Cardiac muscle cell (in vitro differentiated cells and primary cell): ENCODE data around the gene SLIT2. TPM values are rescaled to one million over a fixed set of nuclear protein-coding genes. Genes with fewer than 3 reads are reported as not detected.

Source experiments
- DNase-seq, 2 donors: peaks; one replicate each; pipeline versions ENCODE4 v3.0.0 to v3.0.0-alpha.2; 2010 to 2017; ENCODE audit warnings: low read depth in 1 of 2, low spot score in 1 of 2
- H3K27ac ChIP-seq: fragments of 200-600 bp; sonication (generic); 2 replicates; pipeline ENCODE4 v1.5.1; 2016
- H3K27me3 ChIP-seq: fragments of 200-600 bp; sonication (generic); 2 replicates; pipeline ENCODE4 v1.6.0; 2016; ENCODE audit warnings: control low read depth
- H3K36me3 ChIP-seq: fragments of 200-600 bp; sonication (generic); 2 replicates; pipeline ENCODE4 v1.5.1; 2016; ENCODE audit warnings: control low read depth
- H3K4me1 ChIP-seq: fragments of 200-600 bp; sonication (generic); 2 replicates; pipeline ENCODE4 v1.8.1; 2017; ENCODE audit warnings: low read depth, mild to moderate bottlenecking, mixed run types
- H3K4me3 ChIP-seq: fragments of 200-600 bp; sonication (generic); 2 replicates; pipeline ENCODE4 v1.5.1; 2016; ENCODE audit warnings: mild to moderate bottlenecking
- H3K9me3 ChIP-seq: fragments of 200-600 bp; sonication (generic); 2 replicates; pipeline ENCODE4 v1.5.1; 2017; ENCODE audit warnings: low read depth, mild to moderate bottlenecking, control low read depth
- polyA plus RNA-seq: library from polyadenylated mRNA; unstranded; fragments of >200 nt; fragmentation: Nextera tagmentation; extraction: Ambion mirVana; gene quantifications from 2 replicates; pipeline ENCODE4 v1.2.1, GENCODE V29; 2016
- total RNA-seq: library from RNA; depleted of rRNA; stranded (reverse); fragments of >200 nt; gene quantifications from 2 replicates; pipeline ENCODE4 v1.2.3, GENCODE V29; 2016
- TF ChIP-seq, protein P1 (sequence below): IDR thresholded peaks from 2 replicates; pipeline ENCODE4 v1.5.1; 2012; ENCODE audit warnings: low read depth, mild to moderate bottlenecking, low read length

SLIT2 gene
- total and polyA plus RNA-seq, 2 experiments from 2014 or later, result 49.9 to 59.8 TPM

DNA sequence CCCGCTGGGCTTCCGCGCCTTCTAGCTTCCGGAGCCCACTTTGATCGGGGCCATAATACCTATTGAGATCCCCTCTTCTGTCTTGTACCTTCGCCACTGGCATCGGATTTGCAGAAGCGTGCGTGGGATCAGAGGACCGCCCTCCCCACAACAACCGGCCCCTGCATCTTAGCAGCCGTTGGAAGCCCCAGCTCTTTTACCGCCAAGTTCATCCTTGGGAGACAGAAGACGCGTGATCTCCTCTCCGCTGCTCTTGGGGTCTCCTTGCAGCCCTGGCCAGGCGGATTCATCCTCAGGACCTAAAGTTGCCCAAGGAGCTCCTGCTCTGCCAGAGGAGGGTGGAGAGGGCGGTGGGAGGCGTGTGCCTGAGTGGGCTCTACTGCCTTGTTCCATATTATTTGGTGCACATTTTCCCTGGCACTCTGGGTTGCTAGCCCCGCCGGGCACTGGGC lies 1.6 kb downstream of the SLIT2 start:
- H3K36me3 ChIP-seq, result peaks cover 4% of the 10 kb centered on the region
- no peaks in the 10 kb centered on the region for H3K9me3 ChIP-seq
- H3K27me3 ChIP-seq, result no peaks in the 10 kb centered on the region
- TF ChIP-seq, protein P1, sequence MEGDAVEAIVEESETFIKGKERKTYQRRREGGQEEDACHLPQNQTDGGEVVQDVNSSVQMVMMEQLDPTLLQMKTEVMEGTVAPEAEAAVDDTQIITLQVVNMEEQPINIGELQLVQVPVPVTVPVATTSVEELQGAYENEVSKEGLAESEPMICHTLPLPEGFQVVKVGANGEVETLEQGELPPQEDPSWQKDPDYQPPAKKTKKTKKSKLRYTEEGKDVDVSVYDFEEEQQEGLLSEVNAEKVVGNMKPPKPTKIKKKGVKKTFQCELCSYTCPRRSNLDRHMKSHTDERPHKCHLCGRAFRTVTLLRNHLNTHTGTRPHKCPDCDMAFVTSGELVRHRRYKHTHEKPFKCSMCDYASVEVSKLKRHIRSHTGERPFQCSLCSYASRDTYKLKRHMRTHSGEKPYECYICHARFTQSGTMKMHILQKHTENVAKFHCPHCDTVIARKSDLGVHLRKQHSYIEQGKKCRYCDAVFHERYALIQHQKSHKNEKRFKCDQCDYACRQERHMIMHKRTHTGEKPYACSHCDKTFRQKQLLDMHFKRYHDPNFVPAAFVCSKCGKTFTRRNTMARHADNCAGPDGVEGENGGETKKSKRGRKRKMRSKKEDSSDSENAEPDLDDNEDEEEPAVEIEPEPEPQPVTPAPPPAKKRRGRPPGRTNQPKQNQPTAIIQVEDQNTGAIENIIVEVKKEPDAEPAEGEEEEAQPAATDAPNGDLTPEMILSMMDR, result no peak
- no peak overlapping the region for H3K27ac ChIP-seq
- peaks cover 42% of the 10 kb centered on the region for H3K4me1 ChIP-seq
- peak; percentile 17 to 27 for DNase-seq
- H3K4me3 ChIP-seq, result peak overlapping the region; percentile 84

DNA sequence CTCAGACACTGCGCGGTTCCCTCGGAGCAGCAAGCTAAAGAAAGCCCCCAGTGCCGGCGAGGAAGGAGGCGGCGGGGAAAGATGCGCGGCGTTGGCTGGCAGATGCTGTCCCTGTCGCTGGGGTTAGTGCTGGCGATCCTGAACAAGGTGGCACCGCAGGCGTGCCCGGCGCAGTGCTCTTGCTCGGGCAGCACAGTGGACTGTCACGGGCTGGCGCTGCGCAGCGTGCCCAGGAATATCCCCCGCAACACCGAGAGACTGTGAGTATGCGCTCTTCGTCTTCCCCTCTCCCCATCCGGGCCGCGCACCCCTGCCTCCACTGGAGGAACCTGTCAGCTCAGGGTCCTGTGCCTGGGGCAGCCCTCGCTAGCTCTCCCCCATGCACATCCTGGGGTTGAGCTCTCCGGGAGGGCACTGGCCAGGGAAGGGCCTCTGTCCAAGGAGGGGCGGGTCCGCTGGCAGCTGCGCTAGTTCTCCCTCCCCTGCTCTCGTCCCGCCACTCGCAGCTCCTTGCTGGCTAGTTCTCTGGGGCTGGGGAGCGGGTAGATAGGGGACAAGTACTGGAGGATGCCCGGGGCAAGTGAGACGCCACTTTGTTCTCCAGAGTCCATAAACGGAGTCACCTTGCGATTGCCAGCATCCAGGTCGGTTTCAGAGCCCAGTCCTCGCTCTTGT lies 2.2 kb downstream of the SLIT2 start:
- H3K27me3 ChIP-seq, result no peaks in the 10 kb centered on the region
- DNase-seq, result peak; percentile 48 to 60
- H3K4me3 ChIP-seq, result peak overlapping the region; percentile 84
- peaks cover 42% of the 10 kb centered on the region for H3K4me1 ChIP-seq
- H3K36me3 ChIP-seq, result peaks cover 6% of the 10 kb centered on the region
- TF ChIP-seq, protein P1, result no peak
- H3K9me3 ChIP-seq, result no peaks in the 10 kb centered on the region
- no peak overlapping the region for H3K27ac ChIP-seq

DNA sequence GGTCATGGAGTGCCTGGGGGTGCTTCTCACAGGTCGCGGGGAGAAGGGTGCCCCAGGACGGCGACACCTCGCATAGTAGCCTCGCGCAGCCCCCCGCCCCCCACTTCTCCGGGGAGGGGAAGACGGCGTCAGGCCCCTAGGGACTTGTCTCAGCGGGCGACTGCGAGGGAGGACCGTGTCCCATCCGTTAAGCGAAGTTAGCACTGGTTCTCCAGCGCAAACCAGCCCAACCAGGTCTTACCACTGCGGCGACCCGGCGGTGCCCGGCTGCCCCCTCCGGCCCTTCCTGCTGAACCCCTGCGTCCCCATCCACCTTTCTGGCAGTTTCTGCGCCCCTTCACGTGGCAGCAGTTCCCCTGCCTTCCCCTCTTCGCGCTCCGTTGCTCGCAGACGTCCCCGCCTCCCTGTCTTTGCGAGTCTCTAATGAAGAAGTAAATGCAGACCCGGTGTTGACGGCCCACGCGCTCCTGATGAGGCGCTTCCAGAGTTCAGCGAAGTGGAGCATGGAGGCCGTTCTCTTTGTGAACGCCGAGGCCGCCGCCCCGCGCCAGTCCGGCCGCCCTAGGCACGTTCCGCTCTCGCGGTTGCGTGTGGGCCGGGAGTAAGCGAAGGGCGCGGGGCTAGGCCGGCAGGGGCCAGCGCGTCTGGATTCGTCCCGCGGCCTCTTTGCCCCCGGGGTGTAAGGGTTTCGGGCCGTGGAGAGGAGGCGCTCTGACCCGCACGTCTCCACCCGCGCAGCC lies 3.0 kb downstream of the SLIT2 start:
- Histone ChIP-seq H3K4me1 (peaks cover 39% of the 10 kb centered on the region), H3K27me3 (no peaks in the 10 kb centered on the region), H3K4me3 (peak overlapping the region; percentile 84), H3K36me3 (peaks cover 6% of the 10 kb centered on the region), H3K27ac (peak overlapping the region; percentile 18), H3K9me3 (no peaks in the 10 kb centered on the region)
- TF ChIP-seq, protein P1, result no peak
- peak; percentile 67 to 75 for DNase-seq

DNA sequence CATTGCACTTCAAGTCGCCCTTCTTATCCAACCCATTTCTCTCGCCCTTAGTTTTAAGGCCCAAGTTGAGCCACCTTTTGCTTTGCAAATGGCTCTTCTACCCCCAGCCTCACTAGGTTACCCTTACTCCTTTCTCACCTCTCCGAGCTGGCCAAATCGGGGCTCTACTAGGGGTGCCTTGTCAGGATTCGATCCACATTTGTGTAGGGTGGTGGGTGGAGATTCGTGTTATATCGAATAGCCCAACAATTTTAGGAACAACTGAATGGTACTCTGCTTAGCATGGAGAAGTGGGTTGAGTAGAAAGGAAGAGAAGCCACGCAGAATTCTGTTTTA lies 3.5 kb downstream of the SLIT2 start:
- H3K4me3 ChIP-seq, result peak overlapping the region; percentile 84
- peaks cover 34% of the 10 kb centered on the region for H3K4me1 ChIP-seq
- no peaks in the 10 kb centered on the region for H3K27me3 ChIP-seq
- DNase-seq, result no peak
- H3K27ac ChIP-seq, result peak overlapping the region; percentile 18
- H3K9me3 ChIP-seq, result no peaks in the 10 kb centered on the region
- peaks cover 6% of the 10 kb centered on the region for H3K36me3 ChIP-seq
- TF ChIP-seq, protein P1, result no peak

DNA sequence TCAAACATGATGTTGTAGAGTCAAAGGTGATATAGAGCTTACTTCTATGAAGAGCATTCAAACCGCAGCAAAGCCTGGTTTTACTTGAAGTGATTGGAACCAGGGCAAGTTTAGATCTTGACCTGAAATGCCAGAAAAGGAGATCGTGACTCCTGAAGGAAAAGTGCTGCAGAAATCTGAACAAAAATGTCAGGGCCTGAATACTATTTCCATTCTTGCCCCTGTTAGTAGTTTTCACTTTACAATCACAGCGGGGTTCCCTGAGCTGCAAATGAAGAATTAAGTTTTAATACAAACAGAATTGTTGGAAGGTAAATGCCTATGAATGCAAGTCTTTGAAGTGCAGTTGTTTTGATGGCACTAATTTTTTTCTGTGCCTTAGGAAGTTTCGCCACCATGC lies 4.1 kb downstream of the SLIT2 start:
- TF ChIP-seq, protein P1, result no peak
- peak overlapping the region; percentile 84 for H3K4me3 ChIP-seq

More for the DNA sequence above, 4.1 kb downstream of the SLIT2 start:
- peaks cover 28% of the 10 kb centered on the region for H3K4me1 ChIP-seq
- no peaks in the 10 kb centered on the region for H3K27me3 ChIP-seq
- no peak for DNase-seq
- peaks cover 6% of the 10 kb centered on the region for H3K36me3 ChIP-seq
- no peak overlapping the region for H3K27ac ChIP-seq
- no peaks in the 10 kb centered on the region for H3K9me3 ChIP-seq
